Brain microvascular endothelial cell (primary cell): ENCODE results near the gene RUFY4.

Source experiments
- DNase-seq: peaks from one replicate; pipeline ENCODE4 v3.0.0-alpha.2; 2020
- H3K27ac ChIP-seq: fragments of 250-450 bp; sonication (Bioruptor Pico); 2 replicates; pipeline ENCODE4 v1.5.1; 2020; ENCODE audit warnings: mild to moderate bottlenecking, moderate library complexity
- H3K27me3 ChIP-seq: fragments of 250-450 bp; sonication (Bioruptor Pico); replicated peaks from 2 replicates; pipeline ENCODE4 v1.5.1; 2020; ENCODE audit warnings: mild to moderate bottlenecking
- H3K36me3 ChIP-seq: fragments of 250-450 bp; sonication (Bioruptor Pico); replicated peaks from 2 replicates; pipeline ENCODE4 v1.5.1; 2020; ENCODE audit warnings: mild to moderate bottlenecking
- H3K4me3 ChIP-seq: 2 replicates; pipeline ENCODE4 v1.5.1; 2011; ENCODE audit warnings: low read depth, mild to moderate bottlenecking, control low read depth, low read length, moderate library complexity
- CTCF ChIP-seq: IDR thresholded peaks from 2 replicates; pipeline ENCODE4 v1.5.1; 2011; ENCODE audit warnings: low read depth, mild to moderate bottlenecking, moderate library complexity, low read length, control low read depth, inconsistent platforms; ENCODE audit errors: missing control alignments
- in situ Hi-C: cut with HindIII; loops from 2 replicates; pipeline ENCODE4 v1.10.0; 2017; ENCODE audit warnings: low sequenced_read_pairs, low pct_ligation_motif_present

The RUFY4 gene

GRCh38 chr2:218067523-218067922, 1.5 kb upstream of the RUFY4 start:
- H3K27me3 ChIP-seq, result peaks cover 4% of the 10 kb centered on the region

DNA sequence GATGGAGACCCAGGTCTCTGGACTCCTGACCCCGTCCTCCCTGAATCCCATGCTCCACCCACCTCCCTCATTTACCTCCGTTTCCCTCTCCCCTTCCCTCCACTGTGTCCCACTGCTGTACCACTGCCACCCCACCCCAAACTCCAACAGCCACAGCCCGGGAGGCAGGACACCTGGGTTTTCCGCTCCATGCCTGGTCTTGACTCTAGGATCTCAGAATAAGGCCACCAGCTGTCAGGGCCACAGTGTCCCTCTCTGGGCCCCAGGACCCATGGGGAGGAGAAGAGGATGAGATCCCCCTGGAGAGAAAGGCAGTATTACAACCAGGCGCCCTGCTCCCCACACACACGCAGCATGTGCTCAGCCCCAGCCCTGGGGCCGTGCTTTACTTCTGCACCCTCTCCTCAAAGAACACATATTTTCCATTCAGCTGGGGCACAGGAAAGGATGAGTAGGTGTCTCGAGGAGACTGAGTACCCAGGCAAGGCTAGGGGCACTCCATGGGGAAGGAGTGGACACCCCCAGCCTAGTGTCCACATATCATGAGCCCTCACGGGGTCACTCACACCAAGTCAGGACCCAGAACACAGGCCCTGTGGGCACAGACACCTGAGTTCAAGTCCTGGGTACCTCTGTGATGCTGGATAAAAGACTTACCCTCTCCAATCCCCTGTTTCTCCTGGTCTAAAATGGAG, 700 bp downstream of the RUFY4 start:
- peaks cover 4% of the 10 kb centered on the region for H3K27me3 ChIP-seq
- no peak overlapping the region for H3K4me3 ChIP-seq
- no peaks in the 10 kb centered on the region for H3K36me3 ChIP-seq
- no peak for DNase-seq
- in situ Hi-C loops, result no loop called here
- TF ChIP-seq CTCF, result no peak
- no peak overlapping the region for H3K27ac ChIP-seq

More at GRCh38 chr2:218067523-218067922, 1.5 kb upstream of the RUFY4 start:
- in situ Hi-C loops, result no loop called here
- Histone ChIP-seq H3K36me3 (no peaks in the 10 kb centered on the region), H3K27ac (no peak overlapping the region), H3K4me3 (no peak overlapping the region)
- DNase-seq, result no peak
- no peak for TF ChIP-seq CTCF

DNA sequence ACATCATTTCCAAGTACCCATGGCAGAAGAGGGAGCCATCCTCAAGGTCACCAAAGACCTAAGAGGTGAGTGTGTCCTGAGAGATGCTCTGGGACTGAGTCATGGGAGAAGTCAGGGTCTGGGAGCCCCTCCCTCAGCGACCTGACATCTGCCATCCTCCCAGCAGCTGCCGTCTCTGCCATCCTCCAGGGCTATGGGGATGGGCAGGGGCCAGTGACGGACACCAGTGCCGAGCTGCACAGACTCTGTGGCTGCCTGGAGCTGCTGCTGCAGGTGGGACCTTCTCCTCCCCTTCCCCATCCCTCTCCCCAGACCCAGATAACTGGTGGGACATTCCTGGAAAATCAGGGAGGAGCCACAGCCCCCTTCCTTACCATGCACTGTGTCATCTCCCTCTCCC, 1.5 kb downstream of the RUFY4 start:
- Histone ChIP-seq H3K27ac (no peak overlapping the region), H3K27me3 (peaks cover 4% of the 10 kb centered on the region), H3K36me3 (no peaks in the 10 kb centered on the region), H3K4me3 (no peak overlapping the region)
- no peak for DNase-seq
- no peak for TF ChIP-seq CTCF
- in situ Hi-C loops, result no loop called here

GRCh38 chr2:218071218-218071937, 2.3 kb downstream of the RUFY4 start:
- no peaks in the 10 kb centered on the region for H3K36me3 ChIP-seq

GRCh38 chr2:218072002-218072401, 2.9 kb downstream of the RUFY4 start:
- H3K36me3 ChIP-seq, result no peaks in the 10 kb centered on the region
- DNase-seq, result no peak
- no peak overlapping the region for H3K4me3 ChIP-seq
- no peak for TF ChIP-seq CTCF
- peaks cover 4% of the 10 kb centered on the region for H3K27me3 ChIP-seq
- H3K27ac ChIP-seq, result no peak overlapping the region
- in situ Hi-C loops, result no loop called here

More at GRCh38 chr2:218071218-218071937, 2.3 kb downstream of the RUFY4 start:
- peaks cover 4% of the 10 kb centered on the region for H3K27me3 ChIP-seq
- DNase-seq, result no peak
- in situ Hi-C loops, result no loop called here
- no peak overlapping the region for H3K4me3 ChIP-seq
- no peak for TF ChIP-seq CTCF
- H3K27ac ChIP-seq, result no peak overlapping the region
